BE2C (cell line): ENCODE results near the gene ADIPOR2.
A peak's percentile ranks its signal among the peaks of the same experiment; 100 is the strongest.

Experiments
- DNase-seq: peaks from one replicate; pipeline ENCODE4 v3.0.0-alpha.2; 2020
- H3K27me3 ChIP-seq: fragments of 250-450 bp; sonication (Bioruptor Pico); 2 replicates; pipeline ENCODE4 v1.5.1; 2020; ENCODE audit warnings: mild to moderate bottlenecking
- H3K36me3 ChIP-seq: fragments of 250-450 bp; sonication (Bioruptor Pico); 2 replicates; pipeline ENCODE4 v1.5.1; 2020; ENCODE audit warnings: mild to moderate bottlenecking
- H3K4me1 ChIP-seq: fragments of 250-450 bp; sonication (Bioruptor Pico); 2 replicates; pipeline ENCODE4 v1.5.1; 2020
- H3K4me3 ChIP-seq: 2 replicates; pipeline ENCODE4 v1.5.1; 2011; ENCODE audit warnings: low read depth, low read length
- H3K9me3 ChIP-seq: fragments of 250-450 bp; sonication (Bioruptor Pico); 2 replicates; pipeline ENCODE4 v1.5.1; 2020
- TF ChIP-seq, protein P1 (sequence below): IDR thresholded peaks from 2 replicates; pipeline ENCODE4 v1.5.1; 2012; ENCODE audit warnings: mild to moderate bottlenecking, low read depth, low read length

The ADIPOR2 gene

DNA sequence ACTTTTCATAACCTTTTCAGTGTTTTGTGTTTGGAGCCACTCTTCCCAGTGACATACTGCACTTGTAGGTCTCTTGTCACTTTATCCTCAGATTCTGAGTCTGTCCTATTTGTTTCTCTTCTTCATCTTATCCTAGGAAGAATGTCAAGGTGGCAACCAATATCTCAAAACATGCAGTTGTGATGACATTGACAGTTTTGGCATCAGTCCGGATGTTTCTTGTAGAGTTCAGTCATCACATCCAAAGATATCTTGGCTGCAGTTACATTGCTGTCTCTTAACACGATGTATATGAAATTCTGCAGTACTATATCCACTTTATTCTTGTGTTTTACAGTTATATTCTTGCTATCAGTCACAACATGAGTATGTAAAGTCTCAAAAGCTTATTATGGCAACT, 6.4 kb downstream of the ADIPOR2 start:
- no peaks in the 10 kb centered on the region for H3K36me3 ChIP-seq
- no peak overlapping the region for H3K4me3 ChIP-seq
- TF ChIP-seq, protein P1, sequence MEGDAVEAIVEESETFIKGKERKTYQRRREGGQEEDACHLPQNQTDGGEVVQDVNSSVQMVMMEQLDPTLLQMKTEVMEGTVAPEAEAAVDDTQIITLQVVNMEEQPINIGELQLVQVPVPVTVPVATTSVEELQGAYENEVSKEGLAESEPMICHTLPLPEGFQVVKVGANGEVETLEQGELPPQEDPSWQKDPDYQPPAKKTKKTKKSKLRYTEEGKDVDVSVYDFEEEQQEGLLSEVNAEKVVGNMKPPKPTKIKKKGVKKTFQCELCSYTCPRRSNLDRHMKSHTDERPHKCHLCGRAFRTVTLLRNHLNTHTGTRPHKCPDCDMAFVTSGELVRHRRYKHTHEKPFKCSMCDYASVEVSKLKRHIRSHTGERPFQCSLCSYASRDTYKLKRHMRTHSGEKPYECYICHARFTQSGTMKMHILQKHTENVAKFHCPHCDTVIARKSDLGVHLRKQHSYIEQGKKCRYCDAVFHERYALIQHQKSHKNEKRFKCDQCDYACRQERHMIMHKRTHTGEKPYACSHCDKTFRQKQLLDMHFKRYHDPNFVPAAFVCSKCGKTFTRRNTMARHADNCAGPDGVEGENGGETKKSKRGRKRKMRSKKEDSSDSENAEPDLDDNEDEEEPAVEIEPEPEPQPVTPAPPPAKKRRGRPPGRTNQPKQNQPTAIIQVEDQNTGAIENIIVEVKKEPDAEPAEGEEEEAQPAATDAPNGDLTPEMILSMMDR: no peak
- H3K9me3 ChIP-seq: no peaks in the 10 kb centered on the region
- no peak for DNase-seq
- H3K27me3 ChIP-seq: no peaks in the 10 kb centered on the region
- H3K4me1 ChIP-seq: peaks cover 4% of the 10 kb centered on the region; the same call in 1 of the 2 replicates

DNA sequence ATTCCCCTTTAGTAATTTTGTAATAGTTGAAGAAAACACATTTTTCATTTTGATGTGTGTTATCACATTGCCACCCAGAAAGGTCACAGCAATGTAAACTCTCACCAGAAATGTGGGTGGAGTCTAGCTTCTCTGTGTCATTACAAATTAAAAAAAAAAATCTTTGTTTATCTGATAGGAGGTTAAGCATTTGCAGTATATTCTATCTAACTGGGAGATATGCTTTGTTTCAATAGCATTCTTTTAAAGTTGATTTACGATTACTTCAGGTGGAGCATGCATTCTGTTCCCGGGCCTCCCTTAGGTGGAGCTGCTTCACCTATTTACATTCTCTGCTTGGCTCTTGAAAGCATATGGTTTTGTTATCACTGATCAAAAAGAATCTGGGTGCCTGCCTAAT, 7.8 kb downstream of the ADIPOR2 start:
- DNase-seq: no peak
- Histone ChIP-seq H3K27me3 (no peaks in the 10 kb centered on the region), H3K4me3 (no peak overlapping the region), H3K9me3 (no peaks in the 10 kb centered on the region), H3K4me1 (peaks cover 4% of the 10 kb centered on the region; the same call in 1 of the 2 replicates), H3K36me3 (no peaks in the 10 kb centered on the region)
- TF ChIP-seq, protein P1: peak; percentile 19; the same call in 1 of the 2 replicates

DNA sequence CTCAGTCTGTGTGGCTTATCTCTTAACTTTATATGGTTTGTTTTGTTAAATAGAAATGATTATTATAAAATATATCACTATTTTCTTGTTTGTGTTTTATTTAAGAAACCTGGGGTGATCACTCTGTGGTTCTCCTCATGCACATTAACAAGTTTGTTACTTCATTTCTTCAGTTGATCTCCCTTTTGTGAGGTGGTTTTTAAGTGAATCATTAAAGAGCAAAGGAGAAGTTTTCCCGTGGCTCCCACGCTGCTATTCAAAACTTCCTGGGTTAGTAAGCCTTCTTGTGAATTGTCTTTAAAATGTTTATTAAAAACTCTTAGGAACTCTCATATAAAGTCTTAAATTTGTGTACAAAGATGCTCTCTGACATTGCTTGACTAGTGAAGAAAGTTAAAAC, 11.8 kb downstream of the ADIPOR2 start:
- H3K27me3 ChIP-seq: no peaks in the 10 kb centered on the region
- H3K36me3 ChIP-seq: no peaks in the 10 kb centered on the region
- no peak for DNase-seq
- H3K4me1 ChIP-seq: peaks cover 9% of the 10 kb centered on the region; the same call in 1 of the 2 replicates
- H3K4me3 ChIP-seq: no peak overlapping the region
- TF ChIP-seq, protein P1: no peak
- H3K9me3 ChIP-seq: no peaks in the 10 kb centered on the region

DNA sequence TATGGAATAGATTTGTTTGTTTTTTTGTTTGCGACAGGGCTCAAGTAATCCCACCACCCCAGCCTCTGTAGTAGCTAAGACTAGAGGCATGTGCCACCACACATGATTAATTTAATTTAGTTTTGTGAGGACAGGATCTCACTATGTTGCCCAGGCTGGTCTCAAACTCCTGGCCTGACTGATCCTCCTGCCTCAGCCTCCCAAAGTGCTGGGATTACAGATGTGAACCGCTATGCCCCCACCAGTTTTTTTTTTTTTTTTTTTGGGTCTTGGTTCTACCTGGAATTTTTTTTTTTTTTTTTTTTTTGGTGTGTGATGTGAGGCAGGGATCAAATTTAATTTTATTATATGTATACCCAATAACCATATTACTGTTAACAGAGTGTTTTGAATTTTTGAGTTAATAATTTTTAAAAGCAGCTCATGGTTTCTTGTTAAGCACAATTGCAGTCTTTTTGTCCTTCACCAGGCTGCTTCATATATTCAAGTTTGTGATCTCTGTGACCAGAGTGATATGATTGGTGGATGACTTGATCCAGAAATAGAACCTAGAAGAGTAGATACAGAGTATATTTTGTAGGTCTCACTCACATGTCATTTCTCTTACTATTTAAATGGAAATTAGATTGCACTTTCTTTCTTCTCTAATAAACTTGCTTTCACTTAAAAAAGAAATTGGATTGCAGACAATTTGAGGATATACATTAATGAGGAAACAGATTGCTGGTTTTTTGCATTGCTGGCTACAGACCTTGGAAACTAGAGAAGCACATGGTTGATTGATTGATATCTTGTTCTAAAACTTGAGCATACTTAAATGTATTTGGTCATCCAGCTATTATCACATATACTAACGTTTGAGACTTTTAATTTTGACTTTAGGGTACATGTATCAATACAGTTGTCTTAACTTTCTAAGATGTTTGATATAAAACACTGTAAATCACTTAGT, 13.2 kb downstream of the ADIPOR2 start:
- DNase-seq: no peak
- Histone ChIP-seq H3K27me3 (no peaks in the 10 kb centered on the region), H3K4me1 (peaks cover 5% of the 10 kb centered on the region; the same call in 1 of the 2 replicates), H3K9me3 (no peaks in the 10 kb centered on the region), H3K36me3 (no peaks in the 10 kb centered on the region), H3K4me3 (no peak overlapping the region)
- TF ChIP-seq, protein P1: no peak

DNA sequence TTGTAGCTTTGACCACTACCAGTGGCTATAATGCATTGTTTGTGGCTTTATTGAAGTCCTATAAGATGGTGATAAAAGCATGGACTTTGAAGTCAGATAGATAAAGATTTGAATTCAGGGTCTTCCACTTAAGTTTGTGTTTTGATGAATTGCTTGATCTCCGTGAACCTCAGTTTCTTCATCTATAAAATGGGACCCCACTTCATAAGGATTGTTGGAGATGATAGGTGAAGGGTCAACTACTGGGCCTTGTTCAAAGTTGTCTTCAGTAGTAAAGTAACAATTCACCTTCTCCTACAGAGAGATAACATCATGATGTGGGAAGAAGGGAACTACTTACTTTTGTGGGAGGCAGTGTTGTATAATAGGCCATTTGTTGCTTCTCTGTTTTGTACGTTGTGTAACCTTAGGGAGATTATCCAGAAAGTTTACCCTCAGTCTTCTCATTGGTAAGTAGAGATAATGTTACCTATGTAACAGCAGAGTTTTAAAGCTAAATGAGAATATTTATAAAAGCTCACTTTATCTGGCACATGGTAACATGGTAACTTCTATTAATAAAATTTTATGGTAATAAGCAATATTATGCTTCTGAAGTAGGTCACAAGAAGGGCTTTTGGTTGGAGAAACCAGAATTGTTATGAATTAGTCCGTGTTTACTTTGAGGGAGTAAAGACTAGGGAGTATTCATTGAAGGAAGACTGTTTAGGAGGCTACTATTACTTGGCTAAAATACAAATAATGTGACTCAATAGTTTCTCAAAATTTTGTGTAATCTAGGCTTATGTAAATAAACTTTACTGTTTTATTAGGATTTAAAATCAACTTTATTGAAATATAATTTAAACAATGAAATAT, 15.1 kb downstream of the ADIPOR2 start:
- no peaks in the 10 kb centered on the region for H3K27me3 ChIP-seq
- TF ChIP-seq, protein P1: no peak
- no peaks in the 10 kb centered on the region for H3K9me3 ChIP-seq
- H3K4me1 ChIP-seq: 0 out of 2 replicates have a peak, but pooled peaks cover 5% of the 10 kb centered on the region
- no peak for DNase-seq
- H3K36me3 ChIP-seq: no peaks in the 10 kb centered on the region
- no peak overlapping the region for H3K4me3 ChIP-seq
